GDM1 (cell line): ENCODE data around the gene CPEB1.
"Not testable (repeated sequence)": the region's sequence is repeated elsewhere in the genome, so short reads cannot be mapped to it uniquely, and the experiment has no call there.

ENCODE experiments used
- DNase-seq: peaks from one replicate; lab custom pipeline; 2025; lab: John Stamatoyannopoulos, UW

CPEB1 gene

GRCh38 chr15:82649226-82649999 lies 2.2 kb upstream of the CPEB1 start:
- DNase-seq: no peak

- no peak for DNase-seq
Measured at GRCh38 chr15:82648257-82649103, 1.3 kb upstream of the CPEB1 start.

GRCh38 chr15:82647835-82648256 lies 683 bp upstream of the CPEB1 start:
- DNase-seq: no peak

- no peak for DNase-seq
Measured at GRCh38 chr15:82646250-82647044, 716 bp downstream of the CPEB1 start.

GRCh38 chr15:82644967-82645852 lies 2.0 kb downstream of the CPEB1 start:
- DNase-seq: not testable (repeated sequence)

- no peak for DNase-seq
Measured at GRCh38 chr15:82643992-82644391, 3.2 kb downstream of the CPEB1 start.

- no peak for DNase-seq
Measured at GRCh38 chr15:82642656-82643055, 4.5 kb downstream of the CPEB1 start.

GRCh38 chr15:82641129-82641798 lies 5.9 kb downstream of the CPEB1 start:
- no peak for DNase-seq

- DNase-seq: no peak
Measured at GRCh38 chr15:82640672-82641071, 6.5 kb downstream of the CPEB1 start.

GRCh38 chr15:82635798-82636197 lies 11.4 kb downstream of the CPEB1 start:
- DNase-seq: no peak

GRCh38 chr15:82630033-82630432 lies 17.1 kb downstream of the CPEB1 start:
- DNase-seq: no peak

- DNase-seq: no peak
Measured at GRCh38 chr15:82625136-82625535, 22.0 kb downstream of the CPEB1 start.

- no peak for DNase-seq
Measured at GRCh38 chr15:82624438-82624837, 22.7 kb downstream of the CPEB1 start.

GRCh38 chr15:82624008-82624407 lies 23.2 kb downstream of the CPEB1 start:
- no peak for DNase-seq

- DNase-seq: no peak
Measured at GRCh38 chr15:82621970-82622369, 25.2 kb downstream of the CPEB1 start.

- no peak for DNase-seq
Measured at GRCh38 chr15:82613747-82614146, 33.4 kb downstream of the CPEB1 start.

- no peak for DNase-seq
Measured at GRCh38 chr15:82611348-82611747, 35.8 kb downstream of the CPEB1 start.

GRCh38 chr15:82602195-82602594 lies 45.0 kb downstream of the CPEB1 start:
- no peak for DNase-seq

GRCh38 chr15:82599862-82600261 lies 47.3 kb downstream of the CPEB1 start:
- no peak for DNase-seq

GRCh38 chr15:82597815-82598214 lies 49.3 kb downstream of the CPEB1 start:
- no peak for DNase-seq

GRCh38 chr15:82595766-82596165 lies 51.4 kb downstream of the CPEB1 start:
- DNase-seq: no peak
